MM.1S (cell line): Measurements from ENCODE around the gene FARS2.

ENCODE experiments used
- CTCF ChIP-seq: fragments of 300-600 bp; sonication (generic); IDR thresholded peaks from 2 replicates; pipeline ENCODE4 v1.5.1; 2016; ENCODE audit warnings: antibody characterized with exemption, low read length, mixed read lengths
- EZH2 ChIP-seq: fragments of 300-600 bp; sonication (generic); optimal IDR thresholded peaks from 2 replicates; pipeline ENCODE3; 2017; ENCODE audit warnings: low read depth, mild to moderate bottlenecking, antibody characterized with exemption, low read length, mixed read lengths

GRCh38 chr6:5673019-5673790 is 411.9 kb downstream of the FARS2 start:
- TF ChIP-seq CTCF (no peak), EZH2 (no peak)
